Colonic mucosa (tissue), 4 donors: Measurements from ENCODE around the gene MRPL47. TPM values are rescaled to one million over a fixed set of nuclear protein-coding genes. Genes with fewer than 3 reads are reported as not detected.

Experiments
- DNase-seq: peaks from one replicate; pipeline ENCODE4 v3.0.0-alpha.2; 2020
- H3K27ac ChIP-seq: fragments of 200-600 bp; one replicate; pipeline ENCODE4 v1.8.0; 2021
- H3K27me3 ChIP-seq: fragments of 200-600 bp; one replicate; pipeline ENCODE4 v1.8.0; 2021
- H3K36me3 ChIP-seq: fragments of 200-600 bp; one replicate; pipeline ENCODE4 v1.8.0; 2021
- H3K4me1 ChIP-seq: fragments of 200-600 bp; one replicate; pipeline ENCODE4 v1.8.0; 2021; ENCODE audit warnings: mild to moderate bottlenecking
- H3K4me3 ChIP-seq: fragments of 200-600 bp; one replicate; pipeline ENCODE4 v1.8.0; 2021
- H3K9ac ChIP-seq, 2 donors: one replicate each; pipeline ENCODE4 v1.7.0; 2013; ENCODE audit warnings: control low read depth in 2 of 2, low read depth in 2 of 2, low read length in 2 of 2
- H3K9me3 ChIP-seq: fragments of 200-600 bp; one replicate; pipeline ENCODE4 v1.8.0; 2021
- intact Hi-C: fragments of 100-400 bp; cut with DNase I; formaldehyde crosslinking; loops from one replicate; pipeline ENCODE4 v1.14.1; 2022
- total RNA-seq, 2 donors: library from RNA; stranded (reverse); fragmentation: NEBNext Ultra II Directional in 1 of 2; extraction: Animal tissue kit (Norgen Biotek cat#: 25700) in 1 of 2; gene quantifications; one replicate each; pipeline ENCODE4 v1.2.1, GENCODE V29; 2021
- TF ChIP-seq, protein P1 (sequence below): fragments of 200-600 bp; IDR thresholded peaks from one replicate; pipeline ENCODE4 v1.8.0; 2022; ENCODE audit warnings: antibody characterized with exemption, mild to moderate bottlenecking
- donor health status: healthy.
- donor health status: DM: no; HTN: no; CAD: no.
- donor health status: DM: no; HTN: no; CAD: no.

Gene MRPL47
- total RNA-seq, 2 donors from 2014 or later = 37.3 to 46.4 TPM

DNA sequence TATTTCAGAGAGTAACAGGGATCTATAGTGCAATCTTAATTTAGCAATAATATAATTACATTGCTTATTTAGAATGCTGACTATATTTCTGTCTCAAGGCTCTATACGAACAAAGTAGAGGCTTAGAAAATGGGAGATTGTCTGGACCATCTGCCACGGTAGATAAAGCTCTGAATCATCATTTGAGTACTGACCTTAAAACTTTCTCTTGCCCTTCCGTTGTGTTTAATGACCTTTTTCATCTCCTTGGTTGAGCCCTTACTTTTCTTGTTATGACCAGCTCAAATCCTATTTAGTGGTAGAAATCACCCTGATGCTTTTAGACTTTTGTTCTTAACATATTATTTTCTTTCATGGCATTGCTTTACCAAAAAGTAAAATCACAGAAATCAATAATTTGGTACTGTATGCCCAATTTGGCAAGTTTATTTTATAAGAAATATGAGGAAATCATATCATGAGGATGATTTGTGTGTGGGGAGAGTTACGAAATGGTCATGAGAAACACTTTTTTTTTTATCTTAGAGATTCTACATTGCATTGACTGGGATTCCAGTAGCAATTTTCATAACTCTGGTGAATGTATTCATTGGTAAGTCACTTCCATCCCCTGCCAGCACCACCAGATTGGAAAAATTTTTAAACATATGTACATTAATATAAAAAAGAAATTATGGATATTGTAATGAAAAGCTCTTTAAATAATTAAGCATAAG, 11.2 kb upstream of the MRPL47 start:
- H3K9ac ChIP-seq = no peak overlapping the region
- TF ChIP-seq, protein P1, sequence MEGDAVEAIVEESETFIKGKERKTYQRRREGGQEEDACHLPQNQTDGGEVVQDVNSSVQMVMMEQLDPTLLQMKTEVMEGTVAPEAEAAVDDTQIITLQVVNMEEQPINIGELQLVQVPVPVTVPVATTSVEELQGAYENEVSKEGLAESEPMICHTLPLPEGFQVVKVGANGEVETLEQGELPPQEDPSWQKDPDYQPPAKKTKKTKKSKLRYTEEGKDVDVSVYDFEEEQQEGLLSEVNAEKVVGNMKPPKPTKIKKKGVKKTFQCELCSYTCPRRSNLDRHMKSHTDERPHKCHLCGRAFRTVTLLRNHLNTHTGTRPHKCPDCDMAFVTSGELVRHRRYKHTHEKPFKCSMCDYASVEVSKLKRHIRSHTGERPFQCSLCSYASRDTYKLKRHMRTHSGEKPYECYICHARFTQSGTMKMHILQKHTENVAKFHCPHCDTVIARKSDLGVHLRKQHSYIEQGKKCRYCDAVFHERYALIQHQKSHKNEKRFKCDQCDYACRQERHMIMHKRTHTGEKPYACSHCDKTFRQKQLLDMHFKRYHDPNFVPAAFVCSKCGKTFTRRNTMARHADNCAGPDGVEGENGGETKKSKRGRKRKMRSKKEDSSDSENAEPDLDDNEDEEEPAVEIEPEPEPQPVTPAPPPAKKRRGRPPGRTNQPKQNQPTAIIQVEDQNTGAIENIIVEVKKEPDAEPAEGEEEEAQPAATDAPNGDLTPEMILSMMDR = no peak
- intact Hi-C loops = no loop called here

DNA sequence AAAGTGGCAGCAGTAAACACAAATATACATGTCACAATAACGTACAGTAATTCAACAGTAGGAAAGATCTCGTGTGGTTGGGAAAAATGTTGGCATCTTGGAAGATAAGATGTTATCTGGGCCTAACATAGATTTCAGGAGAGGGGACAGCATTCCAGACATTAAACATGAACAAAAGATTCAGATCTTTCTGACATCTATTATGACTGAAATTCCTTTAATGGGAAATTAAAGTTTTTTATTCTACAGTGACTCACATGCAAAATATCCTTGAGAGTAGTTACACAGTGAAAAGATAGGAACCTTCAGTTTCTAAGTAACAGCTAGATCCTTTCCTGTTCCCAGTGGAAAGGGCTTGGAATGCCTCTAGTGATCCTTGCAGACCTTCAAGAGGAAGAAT, 9.4 kb upstream of the MRPL47 start:
- no peaks in the 10 kb centered on the region for H3K4me1 ChIP-seq
- no peak overlapping the region for H3K27ac ChIP-seq
- TF ChIP-seq, protein P1 = no peak
- H3K27me3 ChIP-seq = no peaks in the 10 kb centered on the region
- H3K4me3 ChIP-seq = no peak overlapping the region
- intact Hi-C loops = no loop called here
- no peak overlapping the region for H3K9ac ChIP-seq
- H3K9me3 ChIP-seq = no peaks in the 10 kb centered on the region
- no peaks in the 10 kb centered on the region for H3K36me3 ChIP-seq
- no peak for DNase-seq

More for the DNA sequence above, 11.2 kb upstream of the MRPL47 start:
- H3K4me1 ChIP-seq = no peaks in the 10 kb centered on the region
- H3K36me3 ChIP-seq = no peaks in the 10 kb centered on the region
- no peaks in the 10 kb centered on the region for H3K27me3 ChIP-seq
- DNase-seq = no peak
- no peak overlapping the region for H3K27ac ChIP-seq
- no peaks in the 10 kb centered on the region for H3K9me3 ChIP-seq
- no peak overlapping the region for H3K4me3 ChIP-seq

DNA sequence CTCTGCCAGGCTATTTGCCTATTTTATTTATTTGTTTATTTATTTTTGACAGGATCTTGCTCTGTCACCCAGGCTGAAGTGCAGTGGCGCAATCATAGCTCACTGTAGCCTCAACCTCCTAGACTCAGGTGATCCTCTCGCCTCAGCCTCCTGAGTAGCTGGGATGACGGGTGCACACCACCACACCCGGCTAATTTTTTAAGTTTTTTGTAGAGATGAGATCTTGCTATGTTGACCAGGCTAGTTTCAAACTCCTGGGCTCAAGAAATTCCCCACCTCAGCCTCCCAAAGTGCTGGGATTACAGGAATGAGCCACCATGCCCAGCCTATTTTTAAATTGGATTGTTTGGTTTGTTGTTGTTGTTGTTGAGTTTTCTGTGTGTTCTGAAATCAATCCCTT, 5.6 kb upstream of the MRPL47 start:
- H3K9ac ChIP-seq = no peak overlapping the region
- H3K36me3 ChIP-seq = no peaks in the 10 kb centered on the region
- no peak overlapping the region for H3K4me3 ChIP-seq
- intact Hi-C loops = no loop called here
- no peaks in the 10 kb centered on the region for H3K4me1 ChIP-seq
- no peaks in the 10 kb centered on the region for H3K9me3 ChIP-seq
- no peak overlapping the region for H3K27ac ChIP-seq
- no peaks in the 10 kb centered on the region for H3K27me3 ChIP-seq
- TF ChIP-seq, protein P1 = no peak
- DNase-seq = no peak

- H3K9ac ChIP-seq = no peak overlapping the region
- no peaks in the 10 kb centered on the region for H3K36me3 ChIP-seq
- TF ChIP-seq, protein P1 = no peak
- H3K4me3 ChIP-seq = no peak overlapping the region
- no peaks in the 10 kb centered on the region for H3K4me1 ChIP-seq
- no peak for DNase-seq
- intact Hi-C loops = no loop called here
- no peak overlapping the region for H3K27ac ChIP-seq
- H3K27me3 ChIP-seq = no peaks in the 10 kb centered on the region
- no peaks in the 10 kb centered on the region for H3K9me3 ChIP-seq
Observed at GRCh38 chr3:179608931-179609720, 4.7 kb upstream of the MRPL47 start.

GRCh38 chr3:179606534-179607085, 2.2 kb upstream of the MRPL47 start:
- H3K36me3 ChIP-seq = no peaks in the 10 kb centered on the region
- H3K9me3 ChIP-seq = no peaks in the 10 kb centered on the region
- no peak overlapping the region for H3K9ac ChIP-seq
- no peaks in the 10 kb centered on the region for H3K27me3 ChIP-seq
- intact Hi-C loops = no loop called here
- DNase-seq = no peak
- TF ChIP-seq, protein P1 = no peak
- H3K4me1 ChIP-seq = no peaks in the 10 kb centered on the region
- no peak overlapping the region for H3K27ac ChIP-seq
- H3K4me3 ChIP-seq = no peak overlapping the region
